ENCODE measurements around the gene PPP4R4.

- TF ChIP-seq CTCF (IDR thresholded peaks at IDR 0.05 in 2 of 3, conservative IDR thresholded peaks at IDR 0.05 in 1 of 3; ENCODE audit: borderline replicate concordance in 1 of 3, insufficient read depth in 1 of 3, low read depth in 2 of 3, low read length in 2 of 3) (no peak), FOSL1 (IDR thresholded peaks at IDR 0.05; ENCODE audit: low read depth) (no peak), MAX (IDR thresholded peaks at IDR 0.05) (no peak), POLR2A (IDR thresholded peaks at IDR 0.05; ENCODE audit: borderline replicate concordance, extremely low read depth, insufficient read depth, insufficient read length) (no peak), EGR1 (IDR thresholded peaks at IDR 0.05; ENCODE audit: low read depth) (no peak), POLR2AphosphoS5 (IDR thresholded peaks at IDR 0.05; ENCODE audit: low read depth, low read length) (no peak), CBX3 (IDR thresholded peaks at IDR 0.05; ENCODE audit: low read depth) (no peak), EZH2phosphoT487 (IDR thresholded peaks at IDR 0.05; ENCODE audit: borderline replicate concordance) (no peak), ZNF274 (IDR thresholded peaks at IDR 0.05; ENCODE audit: low read depth, low read length) (no peak)
Measured at GRCh38 chr14:94328196-94328595, 154.1 kb downstream of the PPP4R4 start.
